ENCODE results near the gene ZNF736. TPM values are rescaled to one million over a fixed set of nuclear protein-coding genes. Genes with fewer than 3 reads are reported as not detected.

ZNF736 gene
- total RNA-seq, 1 experiment from 2014 or later, result 0.15 TPM

Other genes starting within 250 kb of the ZNF736 start
- gene ZNF735, start 106.8 kb upstream of the ZNF736 start, total RNA-seq (2021; ENCODE audit: unreplicated experiment), result not detected
- gene ZNF679, start 85.5 kb upstream of the ZNF736 start, total RNA-seq (2021; ENCODE audit: unreplicated experiment), result not detected
- gene ZNF680, start 249.1 kb downstream of the ZNF736 start, total RNA-seq (2021; ENCODE audit: unreplicated experiment), result 11.2 TPM